Activated naive CD4-positive, alpha-beta T cell treated with anti-CD3 and anti-CD28 coated beads, Interleukin-2, amount 50 U/mL, for 16 hours (primary cell): ENCODE measurements around the gene ISCU.
"Not testable (repeated sequence)": the region's sequence is repeated elsewhere in the genome, so short reads cannot be mapped to it uniquely, and the experiment has no call there.

Experiments
- DNase-seq: peaks from one replicate; pipeline ENCODE4 v3.0.0-alpha.2; 2020

Gene ISCU

GRCh38 chr12:108607981-108608600 lies 45.7 kb downstream of the ISCU start:
- DNase-seq, result no peak

- DNase-seq, result no peak
Measured at GRCh38 chr12:108608616-108609015, 46.2 kb downstream of the ISCU start.

- no peak for DNase-seq
Measured at GRCh38 chr12:108609537-108610335, 47.3 kb downstream of the ISCU start.

GRCh38 chr12:108610336-108610815 lies 48.0 kb downstream of the ISCU start:
- no peak for DNase-seq

- no peak for DNase-seq
Measured at GRCh38 chr12:108610856-108611605, 48.6 kb downstream of the ISCU start.

- DNase-seq, result peak; percentile 63
Measured at GRCh38 chr12:108611884-108612415, 49.6 kb downstream of the ISCU start.

GRCh38 chr12:108612788-108613282 lies 50.4 kb downstream of the ISCU start:
- no peak for DNase-seq

GRCh38 chr12:108613548-108613947 lies 51.2 kb downstream of the ISCU start:
- DNase-seq, result no peak

- DNase-seq, result no peak
Measured at GRCh38 chr12:108614041-108614440, 51.6 kb downstream of the ISCU start.

- DNase-seq, result no peak
Measured at GRCh38 chr12:108614639-108615038, 52.2 kb downstream of the ISCU start.

GRCh38 chr12:108615918-108616317 lies 53.5 kb downstream of the ISCU start:
- DNase-seq, result no peak

- DNase-seq, result no peak
Measured at GRCh38 chr12:108616359-108616758, 54.0 kb downstream of the ISCU start.

GRCh38 chr12:108616941-108617858 lies 54.8 kb downstream of the ISCU start:
- DNase-seq, result peak; percentile 77

GRCh38 chr12:108618079-108618952 lies 55.9 kb downstream of the ISCU start:
- peak; percentile 77 for DNase-seq

GRCh38 chr12:108618953-108619274 lies 56.5 kb downstream of the ISCU start:
- DNase-seq, result not testable (repeated sequence)
